Natural killer cell treated with Interleukin-12 subunit alpha and Interleukin-12 subunit beta and Interleukin-15 and Interleukin-18, amount 100 ng/mL, for 72 hours (primary cell): ENCODE measurements around the gene TSPAN9. TPM values are rescaled to one million over a fixed set of nuclear protein-coding genes. Genes with fewer than 3 reads are reported as not detected.

Source experiments
- ATAC-seq, 2 donors: fragments of 150-1000 bp; cut with Tn5 transposase in 1 of 2; sonication (Bioruptor Pico), chemical (Tn5 transposase) in 1 of 2; 2 replicates each; pipeline ENCODE4 v1.10.0; 2021
- DNase-seq: peaks from one replicate; pipeline ENCODE4 v3.0.0; 2022; ENCODE audit warnings: low spot score
- H3K27ac Mint-ChIP-seq, 2 donors: 1 replicate in 1 of 2; 2 replicates in 1 of 2; pipeline ENCODE4 v1.8.0; 2022; ENCODE audit warnings: mixed read lengths in 2 of 2, mild to moderate bottlenecking in 1 of 2, moderate library complexity in 1 of 2
- H3K27me3 Mint-ChIP-seq, 2 donors: 1 replicate in 1 of 2; 2 replicates in 1 of 2; pipeline ENCODE4 v1.8.0; 2022; ENCODE audit warnings: mixed read lengths in 2 of 2
- H3K36me3 Mint-ChIP-seq: one replicate; pipeline ENCODE4 v1.8.0; 2022; ENCODE audit warnings: mixed read lengths
- H3K4me1 Mint-ChIP-seq, 2 donors: 1 replicate in 1 of 2; 2 replicates in 1 of 2; pipeline ENCODE4 v1.8.0; 2022; ENCODE audit warnings: low read depth in 2 of 2, mixed read lengths in 2 of 2, mild to moderate bottlenecking in 1 of 2
- H3K4me3 Mint-ChIP-seq: one replicate; pipeline ENCODE4 v1.8.0; 2022; ENCODE audit warnings: mixed read lengths
- H3K9me3 Mint-ChIP-seq: 2 replicates; pipeline ENCODE4 v1.8.0; 2022; ENCODE audit warnings: mixed read lengths
- total RNA-seq, 2 donors: library from RNA; stranded (reverse); gene quantifications; one replicate each; pipeline ENCODE4 v1.2.3, GENCODE V29; 2022

TSPAN9 gene
- total RNA-seq, 2 donors from 2014 or later: 0.10 TPM; not detected in 1

GRCh38 chr12:3247629-3248161 is 170.5 kb downstream of the TSPAN9 start:
- no peak overlapping the region for H3K4me3 Mint-ChIP-seq
- no peak for ATAC-seq
- H3K9me3 Mint-ChIP-seq: no peaks in the 10 kb centered on the region
- peaks cover 8 to 13% of the 10 kb centered on the region in 2 donors for H3K4me1 Mint-ChIP-seq
- no peaks in the 10 kb centered on the region for H3K36me3 Mint-ChIP-seq
- no peak overlapping the region for H3K27ac Mint-ChIP-seq
- no peak for DNase-seq
- H3K27me3 Mint-ChIP-seq: peaks cover 8 to 11% of the 10 kb centered on the region in 2 donors

GRCh38 chr12:3249081-3249800 is 172.1 kb downstream of the TSPAN9 start:
- no peak overlapping the region for H3K27ac Mint-ChIP-seq
- no peak overlapping the region for H3K4me3 Mint-ChIP-seq
- H3K36me3 Mint-ChIP-seq: no peaks in the 10 kb centered on the region
- H3K4me1 Mint-ChIP-seq: peaks cover 8 to 13% of the 10 kb centered on the region in 2 donors
- H3K9me3 Mint-ChIP-seq: no peaks in the 10 kb centered on the region
- ATAC-seq (no peak), DNase-seq (no peak)
- peaks cover 8 to 11% of the 10 kb centered on the region in 2 donors for H3K27me3 Mint-ChIP-seq

DNA sequence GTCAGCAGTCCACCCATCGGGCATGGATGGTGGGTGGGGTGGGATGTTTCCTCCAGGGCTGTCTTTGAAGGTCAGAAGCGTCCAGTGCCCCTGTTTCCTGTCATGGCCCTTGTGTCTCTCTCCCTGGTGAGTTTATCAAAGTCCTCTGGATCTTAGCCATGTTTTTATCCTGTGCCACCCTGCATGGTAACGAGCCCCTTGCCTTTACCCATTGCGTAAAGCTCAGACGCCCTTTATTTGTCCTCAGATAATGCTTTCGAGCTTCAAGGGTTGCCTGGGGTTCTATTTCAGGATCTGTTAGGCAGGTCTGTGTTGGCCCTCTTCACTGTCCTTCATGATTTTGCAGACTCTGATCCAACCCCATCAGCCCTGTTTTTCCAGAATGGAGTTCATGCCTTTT is 172.9 kb downstream of the TSPAN9 start:
- H3K9me3 Mint-ChIP-seq: no peaks in the 10 kb centered on the region
- H3K36me3 Mint-ChIP-seq: no peaks in the 10 kb centered on the region
- no peak overlapping the region for H3K4me3 Mint-ChIP-seq
- H3K4me1 Mint-ChIP-seq: peaks cover 8 to 13% of the 10 kb centered on the region in 2 donors
- no peak for DNase-seq
- H3K27me3 Mint-ChIP-seq: peaks cover 8 to 11% of the 10 kb centered on the region in 2 donors
- no peak for ATAC-seq
- H3K27ac Mint-ChIP-seq: no peak overlapping the region

- Mint-ChIP-seq H3K4me3 (no peak overlapping the region), H3K9me3 (no peaks in the 10 kb centered on the region), H3K36me3 (no peaks in the 10 kb centered on the region), H3K4me1 (peaks cover 8 to 13% of the 10 kb centered on the region in 2 donors), H3K27ac (no peak overlapping the region), H3K27me3 (peaks cover 8 to 11% of the 10 kb centered on the region in 2 donors)
- DNase-seq: no peak
- ATAC-seq: no peak
These were observed 173.4 kb downstream of the TSPAN9 start for GRCh38 chr12:3250576-3250975.

- Mint-ChIP-seq H3K27ac (peak overlapping the region in 1 of 2 donors; percentile 21), H3K36me3 (no peaks in the 10 kb centered on the region), H3K4me3 (no peak overlapping the region), H3K9me3 (no peaks in the 10 kb centered on the region), H3K4me1 (peaks cover 8 to 13% of the 10 kb centered on the region in 2 donors), H3K27me3 (peaks cover 8 to 11% of the 10 kb centered on the region in 2 donors)
- DNase-seq (no peak), ATAC-seq (no peak)
These were observed 173.9 kb downstream of the TSPAN9 start for GRCh38 chr12:3251067-3251466.

DNA sequence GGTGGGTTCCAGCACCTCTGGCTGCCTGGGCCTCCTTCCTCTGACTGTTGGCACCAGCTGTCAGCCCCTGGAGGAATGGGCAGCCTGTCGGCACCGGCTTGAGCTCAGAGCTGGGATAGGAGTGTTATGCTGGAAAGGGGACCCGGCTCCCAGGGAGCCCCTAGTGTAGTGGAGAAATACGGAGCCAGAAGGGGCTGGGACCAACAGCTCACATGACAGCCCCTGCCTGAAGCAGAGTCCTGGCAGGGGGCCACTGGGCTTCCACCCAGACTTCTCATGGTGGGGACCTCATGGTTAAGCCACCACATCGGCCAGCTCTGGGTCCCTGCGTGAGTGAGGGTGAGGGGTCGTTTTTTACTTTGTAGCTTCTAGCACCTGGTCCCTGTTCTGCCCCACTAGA is 174.5 kb downstream of the TSPAN9 start:
- peaks cover 8 to 13% of the 10 kb centered on the region in 2 donors for H3K4me1 Mint-ChIP-seq
- no peaks in the 10 kb centered on the region for H3K36me3 Mint-ChIP-seq
- H3K9me3 Mint-ChIP-seq: no peaks in the 10 kb centered on the region
- H3K4me3 Mint-ChIP-seq: no peak overlapping the region
- no peak overlapping the region for H3K27ac Mint-ChIP-seq
- DNase-seq (no peak), ATAC-seq (no peak)
- H3K27me3 Mint-ChIP-seq: peaks cover 8 to 11% of the 10 kb centered on the region in 2 donors

DNA sequence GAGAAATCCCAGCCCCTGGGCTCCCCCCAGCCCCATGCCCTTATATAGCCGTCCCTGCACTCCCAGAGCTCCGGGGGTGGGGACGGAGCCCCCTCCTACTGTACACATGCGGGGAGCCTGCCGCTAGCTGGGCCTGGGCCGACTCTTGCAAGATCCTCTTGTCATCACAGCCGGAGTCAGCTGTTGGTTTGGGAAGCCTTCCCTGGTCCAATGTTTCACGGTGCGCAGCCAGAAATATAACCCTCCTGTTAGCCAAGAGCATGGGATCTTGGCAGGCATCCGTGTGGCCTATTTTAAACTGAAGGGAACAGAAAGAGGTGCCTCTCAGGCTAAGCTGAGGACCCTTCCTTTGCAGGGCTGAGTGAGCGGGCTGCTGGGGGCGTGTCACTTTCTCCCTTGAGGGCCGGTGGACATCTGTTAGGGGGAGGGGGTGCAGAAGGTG is 175.3 kb downstream of the TSPAN9 start:
- DNase-seq (no peak), ATAC-seq (no peak)
- Mint-ChIP-seq H3K4me3 (no peak overlapping the region), H3K4me1 (peaks cover 8 to 13% of the 10 kb centered on the region in 2 donors), H3K27ac (no peak overlapping the region), H3K9me3 (no peaks in the 10 kb centered on the region), H3K36me3 (no peaks in the 10 kb centered on the region), H3K27me3 (peaks cover 8 to 11% of the 10 kb centered on the region in 2 donors)

- Mint-ChIP-seq H3K4me1 (peaks cover 8 to 10% of the 10 kb centered on the region in 2 donors), H3K27me3 (peaks cover 8 to 11% of the 10 kb centered on the region in 2 donors), H3K9me3 (no peaks in the 10 kb centered on the region), H3K36me3 (no peaks in the 10 kb centered on the region), H3K4me3 (no peak overlapping the region), H3K27ac (no peak overlapping the region)
- DNase-seq: no peak
- ATAC-seq: no peak
These were observed 176.6 kb downstream of the TSPAN9 start for GRCh38 chr12:3253682-3254275.

GRCh38 chr12:3255057-3255456 is 177.9 kb downstream of the TSPAN9 start:
- Mint-ChIP-seq H3K9me3 (no peaks in the 10 kb centered on the region), H3K4me3 (no peak overlapping the region), H3K36me3 (no peaks in the 10 kb centered on the region), H3K27ac (no peak overlapping the region), H3K4me1 (peaks cover 0 to 3% of the 10 kb centered on the region in 2 donors), H3K27me3 (peaks cover 11 to 13% of the 10 kb centered on the region in 2 donors)
- DNase-seq (no peak), ATAC-seq (no peak)

DNA sequence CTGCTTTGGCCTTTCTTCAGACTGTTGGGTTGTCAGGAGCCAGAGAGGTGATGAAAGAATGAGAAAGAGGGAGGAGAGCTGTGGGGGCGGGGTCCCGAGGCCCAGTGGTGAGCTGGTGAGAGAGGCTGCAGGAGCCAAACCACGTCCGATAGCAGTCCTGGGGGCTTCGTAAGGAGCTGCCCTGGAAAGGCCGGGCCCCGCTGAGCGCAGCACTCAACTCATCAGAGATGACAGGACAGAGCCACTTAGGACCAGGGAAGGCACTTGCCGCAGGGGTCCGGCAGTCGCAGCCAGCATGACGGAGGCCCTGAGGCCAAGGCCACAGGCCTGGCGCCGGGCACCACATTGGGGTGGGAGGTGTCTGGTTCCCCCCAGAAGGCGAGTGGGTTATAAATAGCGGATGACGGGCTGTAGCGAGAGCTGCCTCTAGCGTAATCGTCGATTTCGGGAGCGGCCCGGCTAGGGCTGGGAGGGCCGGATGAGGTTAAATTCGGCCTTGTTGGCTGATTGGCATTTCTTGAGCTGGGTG is 179.0 kb downstream of the TSPAN9 start:
- Mint-ChIP-seq H3K27ac (no peak overlapping the region), H3K27me3 (peaks cover 11 to 13% of the 10 kb centered on the region in 2 donors)

DNA sequence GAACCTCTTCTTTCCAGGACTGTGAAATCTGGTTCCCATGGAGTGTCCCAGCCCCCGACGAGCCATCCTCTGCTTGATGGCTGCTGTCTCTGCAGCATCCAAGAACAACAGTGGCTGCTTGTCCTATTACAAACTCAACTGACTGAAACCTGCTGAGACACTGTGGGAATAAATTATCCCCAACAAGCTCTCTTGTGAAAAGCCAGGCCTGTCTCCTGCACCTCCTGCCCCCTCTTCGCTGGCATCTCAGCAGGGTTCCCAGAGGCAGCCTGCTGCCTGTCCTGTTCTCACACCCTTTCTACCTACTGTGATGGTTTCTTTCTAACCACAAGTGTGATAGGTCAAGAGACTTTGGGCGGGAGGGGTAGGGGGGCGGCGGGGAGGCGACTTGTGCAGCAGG is 180.2 kb downstream of the TSPAN9 start:
- H3K27me3 Mint-ChIP-seq: peaks cover 9 to 13% of the 10 kb centered on the region in 2 donors
- H3K27ac Mint-ChIP-seq: no peak overlapping the region
- DNase-seq: no peak
- no peak for ATAC-seq
- no peaks in the 10 kb centered on the region for H3K36me3 Mint-ChIP-seq
- H3K9me3 Mint-ChIP-seq: no peaks in the 10 kb centered on the region
- H3K4me3 Mint-ChIP-seq: no peak overlapping the region
- H3K4me1 Mint-ChIP-seq: no peaks in the 10 kb centered on the region

More for the DNA sequence above, 179.0 kb downstream of the TSPAN9 start:
- Mint-ChIP-seq H3K4me1 (no peaks in the 10 kb centered on the region), H3K36me3 (no peaks in the 10 kb centered on the region), H3K9me3 (no peaks in the 10 kb centered on the region), H3K4me3 (no peak overlapping the region)
- DNase-seq (no peak), ATAC-seq (no peak)

GRCh38 chr12:3259973-3260372 is 182.8 kb downstream of the TSPAN9 start:
- Mint-ChIP-seq H3K27me3 (peaks cover 9 to 13% of the 10 kb centered on the region in 2 donors), H3K9me3 (no peaks in the 10 kb centered on the region), H3K27ac (no peak overlapping the region), H3K4me1 (no peaks in the 10 kb centered on the region), H3K4me3 (no peak overlapping the region), H3K36me3 (no peaks in the 10 kb centered on the region)
- no peak for ATAC-seq
- no peak for DNase-seq

DNA sequence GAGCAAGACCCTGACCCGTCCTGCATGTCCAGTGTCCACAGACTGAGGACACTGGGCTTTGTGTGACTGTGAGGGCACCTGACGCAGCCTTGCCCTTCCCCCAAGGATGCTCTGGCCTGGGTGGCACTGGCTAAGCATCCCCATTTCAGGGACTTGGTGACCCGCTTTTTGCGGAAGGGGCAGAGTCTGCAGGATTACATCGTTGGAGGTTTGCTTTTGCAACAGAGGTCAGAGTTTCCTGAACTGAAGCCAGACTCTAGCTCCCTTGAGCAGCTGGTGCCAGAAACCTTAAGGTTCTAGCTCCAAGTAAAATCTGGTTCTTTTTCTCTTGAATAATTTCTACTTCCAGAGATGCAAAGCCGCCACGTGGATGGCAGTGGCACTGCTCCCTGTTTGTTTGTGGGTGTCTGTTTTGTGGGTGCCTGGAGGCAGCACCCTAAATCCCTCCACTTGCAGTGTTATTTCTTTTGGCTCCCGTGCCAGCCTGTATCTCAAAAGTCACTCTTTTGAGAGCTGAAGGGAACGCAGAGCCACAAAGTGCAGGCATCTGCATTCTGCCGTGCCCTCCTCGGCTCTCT is 184.7 kb downstream of the TSPAN9 start:
- H3K27me3 Mint-ChIP-seq: peaks cover 9 to 13% of the 10 kb centered on the region in 2 donors
- ATAC-seq (no peak), DNase-seq (no peak)
- H3K4me1 Mint-ChIP-seq: no peaks in the 10 kb centered on the region
- H3K9me3 Mint-ChIP-seq: no peaks in the 10 kb centered on the region
- no peak overlapping the region for H3K27ac Mint-ChIP-seq
- H3K36me3 Mint-ChIP-seq: no peaks in the 10 kb centered on the region
- no peak overlapping the region for H3K4me3 Mint-ChIP-seq

DNA sequence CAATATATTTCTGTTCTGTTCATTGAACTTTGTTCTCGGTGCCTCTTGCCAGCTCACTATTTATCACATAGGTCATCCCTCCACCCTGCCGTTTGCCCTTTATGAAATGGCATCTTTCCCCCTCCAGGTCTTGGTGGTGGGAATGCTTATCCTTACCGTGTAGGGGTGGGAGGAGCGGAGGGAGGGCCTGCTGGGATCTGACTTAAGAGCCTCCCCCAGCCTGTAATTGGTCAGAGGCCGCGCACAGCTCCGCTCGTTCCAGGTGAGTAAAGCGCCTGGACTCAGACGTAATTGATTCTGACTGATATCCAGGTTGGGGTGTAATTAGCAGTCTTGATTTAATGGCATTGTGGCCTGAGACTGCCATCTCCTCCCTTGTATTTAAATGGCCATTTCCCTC is 185.3 kb downstream of the TSPAN9 start:
- DNase-seq (no peak), ATAC-seq (no peak)
- Mint-ChIP-seq H3K4me3 (no peak overlapping the region), H3K36me3 (no peaks in the 10 kb centered on the region), H3K4me1 (no peaks in the 10 kb centered on the region), H3K27me3 (peaks cover 9 to 13% of the 10 kb centered on the region in 2 donors), H3K27ac (no peak overlapping the region), H3K9me3 (no peaks in the 10 kb centered on the region)
